Measurements from ENCODE around the gene SIM2.

The SIM2 gene

DNA sequence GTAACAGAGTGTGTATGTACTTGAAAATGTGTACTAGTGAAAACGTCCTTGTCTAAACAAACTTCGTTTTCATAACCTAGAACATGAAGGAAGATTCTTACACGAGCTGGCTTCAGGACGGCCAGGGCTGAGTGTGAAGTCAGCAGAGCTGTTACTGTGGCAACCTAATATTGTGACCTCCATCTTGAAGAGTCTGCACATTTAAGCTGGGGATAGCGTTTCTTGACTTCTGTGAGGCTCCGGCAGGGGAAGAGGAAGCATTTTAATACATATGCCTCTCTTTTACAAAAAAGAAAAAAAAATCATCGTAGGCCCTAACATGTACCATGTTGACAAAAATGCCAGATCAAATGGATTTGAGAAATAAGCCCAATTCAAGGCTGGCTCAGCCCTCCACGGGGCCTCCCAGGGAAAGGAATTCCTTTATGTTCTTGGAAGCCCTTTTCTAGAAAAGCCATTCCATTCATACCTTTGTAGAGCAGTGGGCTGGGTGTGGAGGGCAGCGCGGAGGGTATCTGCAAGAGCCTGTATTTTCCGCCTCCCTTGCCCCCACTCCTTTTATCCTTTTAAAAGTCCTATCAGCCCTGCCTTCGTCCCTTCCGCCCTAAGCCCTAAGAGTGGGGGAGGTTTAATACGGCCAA, 51.1 kb downstream of the SIM2 start:
- no peak overlapping the region for H3K4me3 ChIP-seq (ENCODE audit: low read length)
- no peak for DNase-seq (ENCODE audit: low read depth, low spot score)

GRCh38 chr21:36750576-36750959, 51.7 kb downstream of the SIM2 start:
- no peak overlapping the region for H3K4me3 ChIP-seq (ENCODE audit: low read length)
- no peak for DNase-seq (ENCODE audit: low read depth, low spot score)

DNA sequence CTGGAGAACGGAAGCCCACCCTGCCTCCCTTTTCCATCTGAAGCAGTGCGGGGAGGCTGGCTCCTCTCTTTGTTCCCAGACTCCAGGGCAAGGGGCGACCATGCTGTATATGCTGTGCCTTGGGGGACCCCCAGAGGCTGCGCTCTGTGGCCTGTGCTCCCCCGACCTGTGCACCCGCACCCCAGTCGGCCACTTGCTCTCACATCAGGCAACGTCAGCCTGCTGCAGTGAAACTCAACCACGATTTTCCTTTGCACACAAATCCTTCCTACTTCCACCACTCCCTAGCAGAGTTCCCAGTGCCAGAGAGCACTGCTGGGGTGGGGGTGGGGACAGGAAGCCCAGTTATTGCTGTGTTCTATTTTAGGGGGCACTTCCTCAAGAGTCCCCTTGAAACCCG, 52.5 kb downstream of the SIM2 start:
- no peak for DNase-seq (ENCODE audit: low read depth, low spot score)

GRCh38 chr21:36753556-36753955, 54.6 kb downstream of the SIM2 start:
- H3K4me3 ChIP-seq (ENCODE audit: low read length) = no peak overlapping the region
- no peak for DNase-seq (ENCODE audit: low read depth, low spot score)

More for the DNA sequence above, 52.5 kb downstream of the SIM2 start:
- no peak overlapping the region for H3K4me3 ChIP-seq (ENCODE audit: low read length)

DNA sequence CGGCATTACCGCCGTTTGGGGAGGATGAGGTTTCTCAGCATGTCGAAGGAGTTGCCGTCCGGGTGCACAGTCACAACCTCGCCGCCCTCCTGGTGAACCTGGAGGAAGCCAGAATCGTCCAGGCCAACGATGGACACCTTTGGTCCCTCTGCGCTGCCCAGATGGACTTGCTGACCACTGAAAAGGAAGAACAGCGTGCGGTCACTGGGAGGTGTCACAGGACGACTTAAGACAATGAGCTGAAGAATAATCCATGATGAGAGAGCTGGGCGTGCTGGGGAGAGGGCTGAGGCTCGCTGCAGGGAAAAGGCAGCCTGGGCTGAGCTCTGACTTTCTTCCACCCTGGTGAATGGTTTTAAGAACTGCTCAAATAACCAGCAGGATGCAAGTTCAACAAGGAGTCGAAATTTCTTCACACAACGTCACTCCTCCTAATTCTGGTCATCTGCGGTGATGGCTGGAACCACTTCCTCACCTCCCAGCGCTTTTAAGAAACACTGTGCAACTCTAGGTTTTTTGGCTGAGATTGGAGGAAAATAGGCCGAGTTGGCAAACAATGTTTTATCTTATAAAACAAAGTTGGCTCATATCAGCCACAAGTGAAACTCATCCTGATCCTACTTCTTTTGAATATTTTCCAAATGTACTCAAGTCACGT, 55.5 kb downstream of the SIM2 start:
- no peak overlapping the region for H3K4me3 ChIP-seq (ENCODE audit: low read length)
- no peak for DNase-seq (ENCODE audit: low read depth, low spot score)

DNA sequence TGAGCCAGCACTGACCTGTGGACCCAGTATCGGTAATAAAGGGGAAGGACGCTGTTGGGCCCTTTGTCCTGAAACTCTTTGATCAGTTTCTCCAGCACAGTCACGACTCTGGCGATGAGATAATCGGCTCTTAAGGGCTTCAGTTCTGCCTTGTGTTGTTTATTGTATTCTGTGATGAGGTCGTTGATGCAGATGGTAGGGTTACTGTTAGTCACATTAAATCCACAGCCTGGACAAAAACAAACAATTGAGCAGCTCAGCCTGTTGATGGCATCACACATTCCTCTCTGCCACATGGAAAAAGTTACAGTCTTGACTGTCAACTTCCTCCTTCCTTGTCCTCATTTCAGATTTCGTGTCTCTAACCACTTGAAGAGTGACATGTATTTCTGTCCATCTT, 57.6 kb downstream of the SIM2 start:
- DNase-seq (ENCODE audit: low read depth, low spot score) = no peak

DNA sequence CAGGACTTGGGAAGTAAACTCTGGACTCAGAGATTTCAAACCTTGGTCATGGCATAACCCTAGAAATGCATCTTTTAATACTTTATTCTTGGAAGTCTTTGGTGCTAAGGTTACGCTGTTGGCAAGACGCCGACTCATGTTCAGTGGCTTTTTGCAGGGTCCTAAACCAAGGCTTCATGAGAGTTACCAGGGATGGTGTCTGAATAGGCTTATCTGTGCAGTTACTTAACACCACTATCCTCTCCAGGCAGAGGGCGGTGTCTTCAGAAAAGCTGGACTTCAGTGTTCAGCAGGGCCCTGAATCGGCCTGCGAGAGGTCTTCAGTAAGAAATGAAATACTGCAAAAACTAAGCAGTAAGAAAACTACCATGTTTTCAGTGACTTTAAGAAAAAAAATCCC, 58.3 kb downstream of the SIM2 start:
- no peak overlapping the region for H3K4me3 ChIP-seq (ENCODE audit: low read length)
- no peak for DNase-seq (ENCODE audit: low read depth, low spot score)

More for the DNA sequence above, 57.6 kb downstream of the SIM2 start:
- no peak overlapping the region for H3K4me3 ChIP-seq (ENCODE audit: low read length)

- peak; percentile 75 for DNase-seq (ENCODE audit: low read depth, low spot score)
- no peak overlapping the region for H3K4me3 ChIP-seq (ENCODE audit: low read length)
Measured at GRCh38 chr21:36759348-36760083, 60.6 kb downstream of the SIM2 start.

DNA sequence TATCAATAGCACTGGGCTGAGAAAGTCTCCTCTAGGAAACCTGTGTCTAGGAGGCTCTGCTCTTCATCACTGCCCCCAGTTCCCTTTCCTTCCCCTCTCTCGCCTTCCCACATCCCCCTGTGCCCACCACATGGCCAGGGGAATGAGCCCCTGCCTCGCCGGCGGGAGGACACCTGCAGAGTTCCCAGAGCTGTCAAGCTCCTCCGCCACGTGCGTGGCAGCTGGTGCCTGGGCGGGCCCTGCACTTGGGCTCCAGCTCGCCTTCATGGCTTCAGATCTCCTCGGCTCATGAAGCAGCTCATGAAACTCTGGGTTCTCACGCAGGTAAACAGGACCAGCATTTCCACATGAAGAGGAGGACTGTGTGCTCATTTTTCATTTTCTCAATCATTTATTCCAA, 62.8 kb downstream of the SIM2 start:
- no peak for DNase-seq (ENCODE audit: low read depth, low spot score)
- no peak overlapping the region for H3K4me3 ChIP-seq (ENCODE audit: low read length)

GRCh38 chr21:36762642-36763041, 63.7 kb downstream of the SIM2 start:
- DNase-seq (ENCODE audit: low read depth, low spot score) = no peak
- no peak overlapping the region for H3K4me3 ChIP-seq (ENCODE audit: low read length)

DNA sequence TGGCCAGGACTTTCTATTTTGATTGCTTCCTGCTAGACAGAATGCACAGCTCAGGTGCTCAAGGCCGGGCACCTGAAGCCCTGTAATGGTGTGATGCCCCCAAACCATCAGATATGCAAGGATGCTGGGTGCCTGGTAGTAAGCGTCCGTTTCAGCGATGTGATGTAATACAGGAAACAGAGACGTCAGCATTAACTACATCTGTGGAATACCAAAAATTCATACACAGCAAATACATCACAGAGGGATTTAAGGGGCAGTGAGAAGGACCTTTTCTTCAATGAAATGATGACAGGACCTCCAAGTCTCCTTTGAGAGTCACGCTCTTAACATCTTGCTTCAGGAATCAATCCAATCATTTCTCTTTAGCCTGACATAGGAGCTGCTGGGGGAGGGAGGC, 64.4 kb downstream of the SIM2 start:
- DNase-seq (ENCODE audit: low read depth, low spot score) = no peak
- no peak overlapping the region for H3K4me3 ChIP-seq (ENCODE audit: low read length)

DNA sequence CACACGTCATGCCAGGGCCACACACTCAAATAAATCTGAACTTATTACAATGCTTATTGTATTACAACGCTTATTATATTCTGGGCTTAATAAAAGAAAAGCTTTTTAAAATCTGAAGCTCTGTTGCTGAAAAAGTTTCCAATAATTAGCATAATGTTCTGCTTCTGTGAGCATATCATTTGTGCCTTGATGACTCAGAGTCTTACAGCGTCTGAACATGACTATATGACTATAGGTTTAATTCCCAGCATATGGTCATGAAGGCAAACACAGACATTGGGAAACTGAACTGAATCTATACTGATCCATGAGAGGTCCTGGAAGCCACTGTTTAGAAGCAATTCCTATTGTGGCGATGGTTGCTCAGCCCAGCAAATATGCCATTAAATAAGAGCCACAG, 66.3 kb downstream of the SIM2 start:
- no peak for DNase-seq (ENCODE audit: low read depth, low spot score)
- no peak overlapping the region for H3K4me3 ChIP-seq (ENCODE audit: low read length)

DNA sequence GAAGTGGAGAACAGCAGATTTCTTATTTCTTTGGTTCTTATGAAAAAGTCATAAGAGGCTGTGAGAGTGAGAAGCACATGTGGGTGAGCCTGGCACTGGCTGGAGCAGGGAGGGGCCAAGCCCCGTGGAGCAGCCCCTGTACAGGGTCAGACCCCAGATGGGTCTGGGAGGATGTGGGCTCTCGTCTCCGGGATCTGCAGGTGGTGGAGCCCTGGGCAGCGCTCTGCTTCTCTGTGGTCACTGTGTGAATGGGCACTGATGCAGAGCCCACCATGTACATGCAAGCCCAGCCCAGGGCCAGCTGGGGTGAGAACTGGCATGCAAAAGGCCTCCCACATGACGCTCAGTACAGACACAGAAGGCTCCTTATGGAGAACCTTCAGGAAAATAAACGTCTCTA, 67.6 kb downstream of the SIM2 start:
- no peak overlapping the region for H3K4me3 ChIP-seq (ENCODE audit: low read length)
- DNase-seq (ENCODE audit: low read depth, low spot score) = no peak

GRCh38 chr21:36767096-36767495, 68.2 kb downstream of the SIM2 start:
- no peak for DNase-seq (ENCODE audit: low read depth, low spot score)

GRCh38 chr21:36768496-36768895, 69.6 kb downstream of the SIM2 start:
- H3K4me3 ChIP-seq (ENCODE audit: low read length) = no peak overlapping the region
- no peak for DNase-seq (ENCODE audit: low read depth, low spot score)

More at GRCh38 chr21:36767096-36767495, 68.2 kb downstream of the SIM2 start:
- no peak overlapping the region for H3K4me3 ChIP-seq (ENCODE audit: low read length)

- no peak overlapping the region for H3K4me3 ChIP-seq (ENCODE audit: low read length)
- no peak for DNase-seq (ENCODE audit: low read depth, low spot score)
Measured at GRCh38 chr21:36769051-36769839, 70.3 kb downstream of the SIM2 start.

GRCh38 chr21:36773117-36773516, 74.2 kb downstream of the SIM2 start:
- DNase-seq (ENCODE audit: low read depth, low spot score) = no peak
- H3K4me3 ChIP-seq (ENCODE audit: low read length) = no peak overlapping the region

DNA sequence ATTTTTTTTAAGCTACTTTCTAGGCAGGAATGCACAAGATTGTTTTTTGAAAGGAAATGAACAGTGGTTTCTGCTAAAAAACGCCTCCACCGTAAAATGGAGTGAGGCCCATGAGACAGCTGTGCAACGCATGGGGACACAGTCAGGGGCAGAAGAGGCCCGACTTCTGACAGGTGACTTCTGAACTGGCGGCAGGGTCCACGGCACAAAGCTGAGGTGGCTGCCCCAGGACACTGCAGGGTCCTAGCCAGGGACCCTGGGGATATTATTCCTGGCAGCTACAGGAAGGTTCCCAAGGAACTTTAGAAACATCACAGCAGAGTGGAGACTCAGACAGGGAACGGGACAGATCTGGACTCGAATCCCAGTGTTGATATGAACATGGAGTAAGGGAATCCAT, 75.1 kb downstream of the SIM2 start:
- DNase-seq (ENCODE audit: low read depth, low spot score) = no peak
- H3K4me3 ChIP-seq (ENCODE audit: low read length) = no peak overlapping the region

DNA sequence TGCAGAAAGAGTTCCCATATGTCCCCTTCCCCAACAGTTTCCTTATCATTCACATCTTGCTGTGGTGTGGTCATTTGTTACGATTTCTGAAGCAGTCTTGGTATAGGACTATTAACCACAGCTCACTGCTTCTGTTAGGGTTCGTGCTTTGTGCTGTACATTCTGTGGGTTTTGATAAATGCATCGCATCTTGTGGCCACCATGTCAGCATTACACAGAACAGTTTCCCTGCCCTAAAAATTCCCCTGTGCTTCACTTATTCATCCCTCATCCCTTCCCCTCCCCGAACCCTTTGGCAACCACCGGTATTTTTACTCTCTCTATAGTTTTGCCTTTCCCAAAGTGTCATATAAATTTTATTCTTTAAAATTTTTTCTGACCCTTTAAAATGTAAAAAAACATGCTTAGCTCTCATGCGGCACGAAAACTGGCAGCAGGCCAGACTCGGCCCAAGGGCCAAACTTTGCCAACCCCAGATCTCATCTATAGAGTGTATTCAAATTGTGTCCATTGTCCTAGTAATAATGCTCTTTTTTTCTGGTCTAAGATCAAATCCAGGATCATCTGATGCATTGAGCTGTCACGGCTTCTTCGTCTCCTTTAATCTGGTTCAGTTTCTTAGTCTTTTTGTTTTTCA, 78.2 kb downstream of the SIM2 start:
- no peak for DNase-seq (ENCODE audit: low read depth, low spot score)
- no peak overlapping the region for H3K4me3 ChIP-seq (ENCODE audit: low read length)

Measured in Jurkat, Clone E6-1 (cell line).